Neuronal stem cell (in vitro differentiated cells): ENCODE data around the gene HHEX.
"Not testable (repeated sequence)": the region's sequence is repeated elsewhere in the genome, so short reads cannot be mapped to it uniquely, and the experiment has no call there.

ENCODE experiments used
- DNase-seq: peaks from one replicate; pipeline ENCODE4 v3.0.0-alpha.2; 2013; ENCODE audit warnings: low spot score
- H2AFZ ChIP-seq: one replicate; pipeline ENCODE4 v1.6.1; 2013; ENCODE audit warnings: mild to moderate bottlenecking, low read length, inconsistent platforms
- H2AK5ac ChIP-seq: 2 replicates; pipeline ENCODE4 v1.6.1; 2013; ENCODE audit warnings: low read depth, mild to moderate bottlenecking, inconsistent platforms, low read length, moderate library complexity, mixed read lengths
- H2BK120ac ChIP-seq: 2 replicates; pipeline ENCODE4 v1.6.1; 2013; ENCODE audit warnings: low read depth, mild to moderate bottlenecking, inconsistent platforms, low read length, moderate library complexity, mixed read lengths
- H2BK12ac ChIP-seq: one replicate; pipeline ENCODE4 v1.6.1; 2013; ENCODE audit warnings: low read length, inconsistent platforms
- H2BK15ac ChIP-seq: 2 replicates; pipeline ENCODE4 v1.6.1; 2013; ENCODE audit warnings: mild to moderate bottlenecking, low read length, inconsistent platforms, mixed read lengths
- H2BK5ac ChIP-seq: one replicate; pipeline ENCODE4 v1.6.1; 2013; ENCODE audit warnings: inconsistent platforms, mild to moderate bottlenecking, low read length, moderate library complexity
- H3K14ac ChIP-seq: one replicate; pipeline ENCODE4 v1.6.1; 2013; ENCODE audit warnings: low read length, inconsistent platforms
- H3K18ac ChIP-seq: 2 replicates; pipeline ENCODE4 v1.6.1; 2013; ENCODE audit warnings: low read length, inconsistent platforms
- H3K23ac ChIP-seq: 2 replicates; pipeline ENCODE4 v1.6.1; 2013; ENCODE audit warnings: low read depth, mild to moderate bottlenecking, mixed read lengths, low read length, inconsistent platforms; ENCODE audit not compliant: poor library complexity
- H3K27ac ChIP-seq: replicated peaks from 3 replicates; pipeline ENCODE4 v1.5.1; 2013; ENCODE audit warnings: low read length, inconsistent platforms
- H3K27me3 ChIP-seq, 3 experiments: 2 replicates each; pipeline ENCODE4 v1.6.1; 2013; ENCODE audit warnings: low read length in 3 of 3, mild to moderate bottlenecking in 2 of 3, inconsistent platforms in 1 of 3, low read depth in 1 of 3, mixed read lengths in 1 of 3, moderate library complexity in 1 of 3; ENCODE audit not compliant: control insufficient read depth in 3 of 3, insufficient read depth in 3 of 3
- H3K36me3 ChIP-seq, 2 donors: replicated peaks in 1 of 2; 2 replicates each; pipeline ENCODE4 v1.6.1; 2013; ENCODE audit warnings: low read length in 2 of 2; ENCODE audit not compliant: control insufficient read depth in 2 of 2, insufficient read depth in 2 of 2
- H3K4ac ChIP-seq: 2 replicates; pipeline ENCODE4 v1.6.1; 2013; ENCODE audit warnings: inconsistent platforms, mild to moderate bottlenecking, low read length, moderate library complexity
- H3K4me1 ChIP-seq, 2 donors: 1 replicate in 1 of 2; 2 replicates in 1 of 2; pipeline ENCODE4 v1.6.1; 2013; ENCODE audit warnings: low read length in 2 of 2, low read depth in 1 of 2; ENCODE audit not compliant: control insufficient read depth in 2 of 2, insufficient read depth in 1 of 2
- H3K4me2 ChIP-seq: one replicate; pipeline ENCODE4 v1.6.1; 2013; ENCODE audit warnings: mild to moderate bottlenecking, low read length, inconsistent platforms; ENCODE audit not compliant: insufficient read depth, poor library complexity, severe bottlenecking
- H3K4me3 ChIP-seq, 2 donors: 2 replicates each; pipeline ENCODE4 v1.5.1; 2013; ENCODE audit warnings: low read length in 2 of 2, mild to moderate bottlenecking in 2 of 2, inconsistent platforms in 1 of 2, moderate library complexity in 1 of 2
- H3K79me1 ChIP-seq: one replicate; pipeline ENCODE4 v1.6.1; 2013; ENCODE audit warnings: low read depth, mild to moderate bottlenecking, inconsistent platforms, low read length, moderate library complexity
- H3K9ac ChIP-seq: one replicate; pipeline ENCODE4 v1.6.1; 2013; ENCODE audit warnings: mild to moderate bottlenecking, low read depth, low read length, inconsistent platforms; ENCODE audit not compliant: poor library complexity
- H3K9me3 ChIP-seq, 2 donors: replicated peaks in 1 of 2; 2 replicates each; pipeline versions ENCODE3 to v1.6.1; 2013; ENCODE audit warnings: low read length in 2 of 2, mild to moderate bottlenecking in 2 of 2, inconsistent platforms in 1 of 2, low read depth in 1 of 2, mixed read lengths in 1 of 2, moderate library complexity in 1 of 2; ENCODE audit not compliant: control insufficient read depth in 2 of 2, insufficient read depth in 1 of 2
- H4K8ac ChIP-seq: one replicate; pipeline ENCODE4 v1.6.1; 2013; ENCODE audit warnings: low read depth, mild to moderate bottlenecking, inconsistent platforms, low read length, moderate library complexity
- H4K91ac ChIP-seq: one replicate; pipeline ENCODE4 v1.6.1; 2013; ENCODE audit warnings: low read length, low read depth, mild to moderate bottlenecking, inconsistent platforms; ENCODE audit not compliant: poor library complexity
- WGBS, 2 donors: extraction: QIAGEN DNeasy Blood & Tissue Kit; methylation state at CpG; one replicate each; pipeline ENCODE4 v1.1.7; 2013; ENCODE audit warnings: missing lambda C conversion rate in 2 of 2, mixed read lengths in 1 of 2; ENCODE audit not compliant: insufficient read length in 2 of 2, insufficient replicate concordance in 1 of 2; ENCODE audit errors: extremely low coverage in 2 of 2; 5-methylcytosine and 5-hydroxymethylcytosine counted together

HHEX gene

GRCh38 chr10:92650864-92651263 lies 38.9 kb upstream of the HHEX start:
- H3K4me1 ChIP-seq, H4K91ac ChIP-seq, H3K4me2 ChIP-seq, H3K27ac ChIP-seq, DNase-seq, H3K23ac ChIP-seq, H3K4ac ChIP-seq, H3K18ac ChIP-seq, H3K9ac ChIP-seq, H4K8ac ChIP-seq, H3K27me3 ChIP-seq, H2AK5ac ChIP-seq, H2AFZ ChIP-seq, H2BK5ac ChIP-seq, H3K14ac ChIP-seq, H3K79me1 ChIP-seq, H2BK15ac ChIP-seq, H3K9me3 ChIP-seq, H3K4me3 ChIP-seq, H2BK120ac ChIP-seq, H2BK12ac ChIP-seq: not testable (repeated sequence)
- no CpG with 5 or more reads among the region's 3 CpGs for WGBS, 2 donors
- H3K36me3 ChIP-seq: peaks cover 21 to 98% of the 10 kb centered on the region in 2 donors

DNA sequence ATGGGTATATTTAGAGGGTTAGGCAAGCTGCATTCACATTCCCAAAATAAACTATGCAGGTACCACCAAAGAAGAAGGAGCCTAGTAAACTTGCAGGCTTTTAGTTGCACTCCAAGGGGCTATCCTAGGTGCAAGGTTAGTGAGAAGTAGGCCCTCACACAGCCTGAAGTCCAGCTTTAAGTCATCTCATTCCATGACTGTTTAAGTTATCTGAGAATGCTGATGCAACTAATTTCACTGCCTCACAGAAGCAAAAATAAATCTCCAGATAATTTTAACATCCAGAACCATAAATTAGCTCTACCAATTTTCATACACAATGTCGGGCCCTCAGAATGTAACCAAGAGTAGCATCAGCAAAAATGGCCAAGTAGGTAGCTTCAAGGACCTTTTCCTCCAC lies 34.3 kb upstream of the HHEX start:
- WGBS, 2 donors: no CpG with 5 or more reads among the region's 1 CpG
- Histone ChIP-seq H3K23ac (no peak overlapping the region), H2BK15ac (no peak overlapping the region), H2BK5ac (no peak overlapping the region), H3K4me3 (no peak overlapping the region), H3K27me3 (no peaks in the 10 kb centered on the region), H3K36me3 (peaks cover 14 to 61% of the 10 kb centered on the region in 2 donors), H3K79me1 (no peaks in the 10 kb centered on the region), H3K4ac (no peak overlapping the region), H3K9me3 (no peaks in the 10 kb centered on the region), H2AFZ (no peak overlapping the region), H3K14ac (no peak overlapping the region), H4K8ac (no peak overlapping the region), H4K91ac (no peak overlapping the region), H2BK120ac (no peak overlapping the region), H3K4me2 (no peak overlapping the region), H3K4me1 (no peaks in the 10 kb centered on the region), H3K27ac (no peak overlapping the region), H3K18ac (no peak overlapping the region), H2BK12ac (no peak overlapping the region), H2AK5ac (no peak overlapping the region), H3K9ac (no peak overlapping the region)
- no peak for DNase-seq

GRCh38 chr10:92656266-92656961 lies 33.3 kb upstream of the HHEX start:
- H3K14ac ChIP-seq: no peak overlapping the region
- no peak overlapping the region for H2BK120ac ChIP-seq
- no peak for DNase-seq
- no peak overlapping the region for H3K23ac ChIP-seq
- no peak overlapping the region for H2BK12ac ChIP-seq
- H3K36me3 ChIP-seq: peaks cover 11 to 52% of the 10 kb centered on the region in 2 donors
- no peak overlapping the region for H3K4me3 ChIP-seq
- H3K27ac ChIP-seq: no peak overlapping the region
- H2BK5ac ChIP-seq: no peak overlapping the region
- H2BK15ac ChIP-seq: no peak overlapping the region
- H3K4ac ChIP-seq: no peak overlapping the region
- no peak overlapping the region for H2AK5ac ChIP-seq
- H3K4me2 ChIP-seq: no peak overlapping the region
- no peak overlapping the region for H4K8ac ChIP-seq
- no peaks in the 10 kb centered on the region for H3K4me1 ChIP-seq
- H2AFZ ChIP-seq: no peak overlapping the region
- no peak overlapping the region for H3K18ac ChIP-seq
- no peak overlapping the region for H4K91ac ChIP-seq
- H3K79me1 ChIP-seq: no peaks in the 10 kb centered on the region
- no CpG with 5 or more reads among the region's 7 CpGs for whole genome bisulfite sequencing, 2 donors
- no peaks in the 10 kb centered on the region for H3K9me3 ChIP-seq
- H3K9ac ChIP-seq: no peak overlapping the region
- H3K27me3 ChIP-seq: no peaks in the 10 kb centered on the region

GRCh38 chr10:92657024-92657423 lies 32.7 kb upstream of the HHEX start:
- Histone ChIP-seq H3K18ac (no peak overlapping the region), H3K23ac (no peak overlapping the region)

More at GRCh38 chr10:92657024-92657423, 32.7 kb upstream of the HHEX start:
- Histone ChIP-seq H3K14ac (no peak overlapping the region), H3K4me1 (no peaks in the 10 kb centered on the region), H2BK120ac (no peak overlapping the region), H3K27me3 (no peaks in the 10 kb centered on the region), H3K4me2 (no peak overlapping the region), H3K9me3 (no peaks in the 10 kb centered on the region), H2BK12ac (no peak overlapping the region), H2BK5ac (no peak overlapping the region), H3K4ac (no peak overlapping the region), H3K27ac (no peak overlapping the region), H3K4me3 (no peak overlapping the region), H3K9ac (no peak overlapping the region), H3K79me1 (no peaks in the 10 kb centered on the region), H2AK5ac (no peak overlapping the region), H4K8ac (no peak overlapping the region), H2BK15ac (no peak overlapping the region), H3K36me3 (peaks cover 7 to 46% of the 10 kb centered on the region in 2 donors), H2AFZ (no peak overlapping the region), H4K91ac (no peak overlapping the region)
- DNase-seq: no peak
- WGBS, 2 donors: no CpG with 5 or more reads among the region's 5 CpGs
